GM23338 (cell line): Measurements from ENCODE around the gene RYR2.

Experiments used
- TF ChIP-seq, protein P1 (sequence below): IDR thresholded peaks from 2 replicates; pipeline ENCODE4 v1.6.1; 2016; ENCODE audit warnings: antibody characterized with exemption
- TF ChIP-seq, protein P2 (sequence below), 2 experiments: fragments of 200-600 bp in 1 of 2; sonication (generic) in 1 of 2; conservative IDR thresholded peaks; 2 replicates each; pipeline versions ENCODE4 v1.5.1 to v1.6.1; 2016 to 2017; ENCODE audit warnings: antibody characterized with exemption in 2 of 2, low read depth in 2 of 2, mild to moderate bottlenecking in 2 of 2, moderate library complexity in 1 of 2

DNA sequence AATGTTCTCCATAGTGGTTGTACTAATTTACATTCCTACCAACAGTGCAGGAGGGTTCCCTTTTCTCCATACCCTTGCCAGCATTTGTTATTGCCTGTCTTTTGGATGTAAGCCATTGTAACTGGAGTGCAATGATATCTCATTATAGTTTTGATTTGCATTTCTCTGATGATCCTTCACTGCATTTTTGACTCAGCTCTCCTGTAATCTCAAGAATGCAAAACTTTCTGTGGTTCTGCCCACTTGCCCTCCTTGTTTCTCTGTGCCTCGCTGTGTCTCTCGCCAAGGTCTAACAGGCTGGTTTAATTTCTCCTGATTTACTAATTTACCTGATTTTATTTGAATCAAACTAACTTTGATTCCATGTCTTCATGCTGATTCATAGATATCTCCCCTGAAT lies 440.8 kb downstream of the RYR2 start:
- TF ChIP-seq, protein P1, sequence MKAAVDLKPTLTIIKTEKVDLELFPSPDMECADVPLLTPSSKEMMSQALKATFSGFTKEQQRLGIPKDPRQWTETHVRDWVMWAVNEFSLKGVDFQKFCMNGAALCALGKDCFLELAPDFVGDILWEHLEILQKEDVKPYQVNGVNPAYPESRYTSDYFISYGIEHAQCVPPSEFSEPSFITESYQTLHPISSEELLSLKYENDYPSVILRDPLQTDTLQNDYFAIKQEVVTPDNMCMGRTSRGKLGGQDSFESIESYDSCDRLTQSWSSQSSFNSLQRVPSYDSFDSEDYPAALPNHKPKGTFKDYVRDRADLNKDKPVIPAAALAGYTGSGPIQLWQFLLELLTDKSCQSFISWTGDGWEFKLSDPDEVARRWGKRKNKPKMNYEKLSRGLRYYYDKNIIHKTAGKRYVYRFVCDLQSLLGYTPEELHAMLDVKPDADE: no peak
- TF ChIP-seq, protein P2, sequence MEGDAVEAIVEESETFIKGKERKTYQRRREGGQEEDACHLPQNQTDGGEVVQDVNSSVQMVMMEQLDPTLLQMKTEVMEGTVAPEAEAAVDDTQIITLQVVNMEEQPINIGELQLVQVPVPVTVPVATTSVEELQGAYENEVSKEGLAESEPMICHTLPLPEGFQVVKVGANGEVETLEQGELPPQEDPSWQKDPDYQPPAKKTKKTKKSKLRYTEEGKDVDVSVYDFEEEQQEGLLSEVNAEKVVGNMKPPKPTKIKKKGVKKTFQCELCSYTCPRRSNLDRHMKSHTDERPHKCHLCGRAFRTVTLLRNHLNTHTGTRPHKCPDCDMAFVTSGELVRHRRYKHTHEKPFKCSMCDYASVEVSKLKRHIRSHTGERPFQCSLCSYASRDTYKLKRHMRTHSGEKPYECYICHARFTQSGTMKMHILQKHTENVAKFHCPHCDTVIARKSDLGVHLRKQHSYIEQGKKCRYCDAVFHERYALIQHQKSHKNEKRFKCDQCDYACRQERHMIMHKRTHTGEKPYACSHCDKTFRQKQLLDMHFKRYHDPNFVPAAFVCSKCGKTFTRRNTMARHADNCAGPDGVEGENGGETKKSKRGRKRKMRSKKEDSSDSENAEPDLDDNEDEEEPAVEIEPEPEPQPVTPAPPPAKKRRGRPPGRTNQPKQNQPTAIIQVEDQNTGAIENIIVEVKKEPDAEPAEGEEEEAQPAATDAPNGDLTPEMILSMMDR (conservative IDR thresholded peaks at IDR 0.05; ENCODE audit: low read depth in 2 of 2): no peak
